Fibroblast of lung (primary cell): ENCODE data around the gene DEFB113. TPM values are rescaled to one million over a fixed set of nuclear protein-coding genes. Genes with fewer than 3 reads are reported as not detected.

Experiments
- DNase-seq, 2 donors: peaks; one replicate each; pipeline versions ENCODE4 v3.0.0 to v3.0.0-alpha.2; 2010; ENCODE audit warnings: low read depth in 2 of 2
- H2AFZ ChIP-seq: 2 replicates; pipeline ENCODE4 v1.5.1; 2012; ENCODE audit warnings: low read length, control low read depth, inconsistent platforms
- H3K27ac ChIP-seq: 2 replicates; pipeline ENCODE4 v1.5.1; 2011; ENCODE audit warnings: low read length, control low read depth; ENCODE audit not compliant: insufficient read depth
- H3K27me3 ChIP-seq: 2 replicates; pipeline ENCODE4 v1.5.1; 2011; ENCODE audit warnings: mild to moderate bottlenecking, low read length; ENCODE audit not compliant: control insufficient read depth, insufficient read depth
- H3K36me3 ChIP-seq: 2 replicates; pipeline ENCODE4 v1.5.1; 2011; ENCODE audit warnings: low read length; ENCODE audit not compliant: control insufficient read depth, insufficient read depth
- H3K4me1 ChIP-seq: 2 replicates; pipeline ENCODE4 v1.5.1; 2011; ENCODE audit warnings: low read length; ENCODE audit not compliant: control insufficient read depth, insufficient read depth; ENCODE audit errors: extremely low read depth
- H3K4me2 ChIP-seq: 2 replicates; pipeline ENCODE4 v1.5.1; 2011; ENCODE audit warnings: low read length, control low read depth; ENCODE audit not compliant: insufficient read depth; ENCODE audit errors: extremely low read depth
- H3K4me3 ChIP-seq, 4 experiments: fragments of 200-600 bp in 1 of 4; sonication (generic) in 1 of 4; replicated peaks in 1 of 4; 2 replicates each; pipeline ENCODE4 v1.5.1; 2011 to 2016; ENCODE audit warnings: low read length in 4 of 4, low read depth in 3 of 4, mild to moderate bottlenecking in 3 of 4, control low read depth in 2 of 4, inconsistent platforms in 1 of 4, mixed read lengths in 1 of 4; ENCODE audit not compliant: insufficient read depth in 1 of 4; ENCODE audit errors: control extremely low read depth in 1 of 4
- H3K79me2 ChIP-seq: 2 replicates; pipeline ENCODE4 v1.5.1; 2012; ENCODE audit warnings: mild to moderate bottlenecking, low read length, inconsistent platforms; ENCODE audit not compliant: control insufficient read depth, insufficient read depth
- H3K9ac ChIP-seq: 2 replicates; pipeline ENCODE4 v1.5.1; 2011; ENCODE audit warnings: mild to moderate bottlenecking, low read length, control low read depth; ENCODE audit not compliant: insufficient read depth
- H3K9me3 ChIP-seq: 2 replicates; pipeline ENCODE4 v1.5.1; 2012; ENCODE audit warnings: low read depth, low read length; ENCODE audit not compliant: control insufficient read depth, insufficient read depth
- H4K20me1 ChIP-seq: 2 replicates; pipeline ENCODE4 v1.5.1; 2011; ENCODE audit warnings: low read length; ENCODE audit not compliant: control insufficient read depth, insufficient read depth; ENCODE audit errors: extremely low read depth
- EZH2 ChIP-seq: IDR thresholded peaks from 2 replicates; pipeline ENCODE4 v1.5.1; 2012; ENCODE audit warnings: low read length, control low read depth, mild to moderate bottlenecking; ENCODE audit errors: missing control alignments
- polyA plus RNA-seq, 2 donors: library from polyadenylated mRNA; depleted of rRNA in 1 of 2; stranded (reverse) in 1 of 2; unstranded in 1 of 2; fragments of >200 nt; gene quantifications; 2 replicates each; pipeline ENCODE4 v1.2.1, GENCODE V29; 2011 to 2012; ENCODE audit warnings: missing spikeins in 1 of 2
- total RNA-seq: library from RNA; depleted of rRNA; stranded (reverse); fragments of >200 nt; gene quantifications from 2 replicates; pipeline ENCODE4 v1.2.1, GENCODE V29; 2014
- TF ChIP-seq, protein P1 (sequence below), 2 donors: IDR thresholded peaks in 1 of 2; conservative IDR thresholded peaks in 1 of 2; 1 replicate in 1 of 2; 2 replicates in 1 of 2; pipeline ENCODE4 v1.5.1; 2011 to 2012; ENCODE audit warnings: low read length in 2 of 2, control low read depth in 1 of 2, inconsistent platforms in 1 of 2, low read depth in 1 of 2, mild to moderate bottlenecking in 1 of 2

The DEFB113 gene
- total and polyA plus RNA-seq, 2 donors (not counting 1 experiment from before 2014, with no cell fraction given): not detected

GRCh38 chr6:49966334-49966733 lies 3.1 kb downstream of the DEFB113 start:
- H3K9me3 ChIP-seq: no peaks in the 10 kb centered on the region
- no peak overlapping the region for H3K4me2 ChIP-seq
- H3K79me2 ChIP-seq: no peaks in the 10 kb centered on the region
- no peaks in the 10 kb centered on the region for H3K27me3 ChIP-seq
- H2AFZ ChIP-seq: no peak overlapping the region
- no peaks in the 10 kb centered on the region for H3K36me3 ChIP-seq
- H3K27ac ChIP-seq: no peak overlapping the region
- DNase-seq: no peak
- no peak overlapping the region for H3K9ac ChIP-seq
- no peaks in the 10 kb centered on the region for H3K4me1 ChIP-seq
- H4K20me1 ChIP-seq: no peaks in the 10 kb centered on the region
- TF ChIP-seq, protein P1, sequence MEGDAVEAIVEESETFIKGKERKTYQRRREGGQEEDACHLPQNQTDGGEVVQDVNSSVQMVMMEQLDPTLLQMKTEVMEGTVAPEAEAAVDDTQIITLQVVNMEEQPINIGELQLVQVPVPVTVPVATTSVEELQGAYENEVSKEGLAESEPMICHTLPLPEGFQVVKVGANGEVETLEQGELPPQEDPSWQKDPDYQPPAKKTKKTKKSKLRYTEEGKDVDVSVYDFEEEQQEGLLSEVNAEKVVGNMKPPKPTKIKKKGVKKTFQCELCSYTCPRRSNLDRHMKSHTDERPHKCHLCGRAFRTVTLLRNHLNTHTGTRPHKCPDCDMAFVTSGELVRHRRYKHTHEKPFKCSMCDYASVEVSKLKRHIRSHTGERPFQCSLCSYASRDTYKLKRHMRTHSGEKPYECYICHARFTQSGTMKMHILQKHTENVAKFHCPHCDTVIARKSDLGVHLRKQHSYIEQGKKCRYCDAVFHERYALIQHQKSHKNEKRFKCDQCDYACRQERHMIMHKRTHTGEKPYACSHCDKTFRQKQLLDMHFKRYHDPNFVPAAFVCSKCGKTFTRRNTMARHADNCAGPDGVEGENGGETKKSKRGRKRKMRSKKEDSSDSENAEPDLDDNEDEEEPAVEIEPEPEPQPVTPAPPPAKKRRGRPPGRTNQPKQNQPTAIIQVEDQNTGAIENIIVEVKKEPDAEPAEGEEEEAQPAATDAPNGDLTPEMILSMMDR (conservative IDR thresholded peaks at IDR 0.05 in 1 of 2, IDR thresholded peaks at IDR 0.05 in 1 of 2; ENCODE audit: low read depth in 1 of 2, low read length in 2 of 2): no peak
- TF ChIP-seq EZH2: no peak
- H3K4me3 ChIP-seq: no peak overlapping the region

GRCh38 chr6:49964064-49964463 lies 5.4 kb downstream of the DEFB113 start, which contains the start of gene DEFB114:
Gene DEFB114, minus strand, starts transcription at chr6:49964164. Its CDS starts 59 bp downstream, at chr6:49964105.
- no peak within 1 kb of the TSS for H3K27ac ChIP-seq
- no peak for DNase-seq
- H3K36me3 ChIP-seq: no peaks in the 10 kb centered on the region
- TF ChIP-seq, protein P1 (conservative IDR thresholded peaks at IDR 0.05 in 1 of 2, IDR thresholded peaks at IDR 0.05 in 1 of 2; ENCODE audit: low read depth in 1 of 2, low read length in 2 of 2): no peak
- no peak for TF ChIP-seq EZH2
- H3K9me3 ChIP-seq: no peaks in the 10 kb centered on the region
- no peaks in the 10 kb centered on the region for H3K27me3 ChIP-seq
- no peak within 1 kb of the TSS for H3K4me2 ChIP-seq
- H3K4me3 ChIP-seq: no peak within 1 kb of the TSS
- no peak within 1 kb of the TSS for H2AFZ ChIP-seq
- H4K20me1 ChIP-seq: no peaks in the 10 kb centered on the region
- H3K4me1 ChIP-seq: no peaks in the 10 kb centered on the region
- no peak within 1 kb of the TSS for H3K9ac ChIP-seq
- no peaks in the 10 kb centered on the region for H3K79me2 ChIP-seq

DNA sequence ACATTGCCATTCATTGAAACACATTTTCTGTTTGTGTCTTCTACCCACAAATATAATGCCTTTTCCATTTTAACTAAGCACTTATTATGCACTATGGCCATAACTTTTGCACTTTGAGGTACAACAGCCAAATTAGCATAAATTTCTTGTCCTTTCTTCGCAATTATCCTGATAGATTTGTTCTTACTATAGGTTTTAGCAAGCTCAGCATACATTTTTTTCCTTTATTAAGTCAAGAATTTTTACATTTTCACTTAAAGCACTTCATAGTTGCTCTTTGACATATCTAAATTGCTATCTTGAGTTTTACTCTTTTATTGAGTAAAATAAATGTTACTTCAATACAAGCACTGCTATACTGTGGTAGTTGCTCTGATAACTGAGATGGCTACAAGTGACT lies 11.2 kb downstream of the DEFB113 start:
- no peak overlapping the region for H2AFZ ChIP-seq
- no peaks in the 10 kb centered on the region for H3K9me3 ChIP-seq
- no peaks in the 10 kb centered on the region for H4K20me1 ChIP-seq
- H3K4me3 ChIP-seq: no peak overlapping the region
- H3K36me3 ChIP-seq: no peaks in the 10 kb centered on the region
- TF ChIP-seq, protein P1 (conservative IDR thresholded peaks at IDR 0.05 in 1 of 2, IDR thresholded peaks at IDR 0.05 in 1 of 2; ENCODE audit: low read depth in 1 of 2, low read length in 2 of 2): no peak
- no peak for TF ChIP-seq EZH2
- no peak for DNase-seq
- H3K4me1 ChIP-seq: no peaks in the 10 kb centered on the region
- H3K79me2 ChIP-seq: no peaks in the 10 kb centered on the region
- no peak overlapping the region for H3K27ac ChIP-seq
- no peak overlapping the region for H3K4me2 ChIP-seq
- H3K9ac ChIP-seq: no peak overlapping the region
- no peaks in the 10 kb centered on the region for H3K27me3 ChIP-seq
